DND-41 (cell line): Measurements from ENCODE around the gene NDUFC2.
"Not testable (repeated sequence)": the region's sequence is repeated elsewhere in the genome, so short reads cannot be mapped to it uniquely, and the experiment has no call there.

Experiments used
- ATAC-seq: fragments of 200-7000 bp; cut with Tn5 transposase; 3 replicates; pipeline ENCODE4 v1.9.1; 2021; ENCODE audit warnings: low read depth; ENCODE audit not compliant: insufficient read depth
- DNase-seq: peaks from one replicate; pipeline ENCODE4 v3.0.0-alpha.2; 2020
- H2AFZ ChIP-seq: 2 replicates; pipeline ENCODE4 v1.6.0; 2012; ENCODE audit warnings: low read depth, low read length
- H3K27ac ChIP-seq: 2 replicates; pipeline ENCODE4 v1.5.1; 2012; ENCODE audit warnings: low read length, inconsistent platforms
- H3K27me3 ChIP-seq: fragments of 200-600 bp; sonication (generic); 2 replicates; pipeline ENCODE4 v1.6.0; 2012; ENCODE audit warnings: low read length, mild to moderate bottlenecking, inconsistent platforms; ENCODE audit not compliant: insufficient read depth, poor library complexity
- H3K36me3 ChIP-seq: 2 replicates; pipeline ENCODE4 v1.5.1; 2012; ENCODE audit warnings: low read length, inconsistent platforms; ENCODE audit not compliant: insufficient read depth
- H3K4me1 ChIP-seq: 2 replicates; pipeline ENCODE4 v1.5.1; 2012; ENCODE audit warnings: mild to moderate bottlenecking, low read length; ENCODE audit not compliant: insufficient read depth
- H3K4me2 ChIP-seq: 2 replicates; pipeline ENCODE4 v1.6.0; 2012; ENCODE audit warnings: mild to moderate bottlenecking, moderate library complexity, low read length, inconsistent platforms; ENCODE audit not compliant: insufficient read depth
- H3K4me3 ChIP-seq, 2 experiments: fragments of 200-600 bp in 1 of 2; shearing (Covaris generic) in 1 of 2; 2 replicates each; pipeline ENCODE4 v1.5.1; 2012 to 2016; ENCODE audit warnings: inconsistent platforms in 2 of 2, low read length in 2 of 2, mild to moderate bottlenecking in 2 of 2, low read depth in 1 of 2, moderate library complexity in 1 of 2
- H3K79me2 ChIP-seq: 2 replicates; pipeline ENCODE4 v1.6.0; 2012; ENCODE audit warnings: low read length, inconsistent platforms; ENCODE audit not compliant: insufficient read depth
- H3K9ac ChIP-seq: 2 replicates; pipeline ENCODE4 v1.6.0; 2012; ENCODE audit warnings: low read depth, mild to moderate bottlenecking, inconsistent platforms, low read length, moderate library complexity
- H3K9me3 ChIP-seq: 2 replicates; pipeline ENCODE4 v1.5.1; 2012; ENCODE audit warnings: low read length, moderate library complexity, mild to moderate bottlenecking, inconsistent platforms; ENCODE audit not compliant: insufficient read depth, severe bottlenecking
- H4K20me1 ChIP-seq: 2 replicates; pipeline ENCODE4 v1.6.0; 2012; ENCODE audit warnings: low read length; ENCODE audit not compliant: insufficient read depth
- EZH2 ChIP-seq: IDR thresholded peaks from 3 replicates; pipeline ENCODE4 v1.6.1; 2012; ENCODE audit warnings: borderline replicate concordance, low read depth, mild to moderate bottlenecking, moderate library complexity, low read length, inconsistent platforms; ENCODE audit not compliant: severe bottlenecking
- TF ChIP-seq, protein P1 (sequence below): IDR thresholded peaks from 2 replicates; pipeline ENCODE4 v1.5.1; 2012; ENCODE audit warnings: borderline replicate concordance, low read length, moderate library complexity, mild to moderate bottlenecking; ENCODE audit not compliant: poor library complexity, severe bottlenecking; ENCODE audit errors: extremely low read depth

Gene NDUFC2

GRCh38 chr11:78061088-78061920 is 18.4 kb downstream of the NDUFC2 start:
- no peak overlapping the region for H3K4me3 ChIP-seq
- no peaks in the 10 kb centered on the region for H3K9me3 ChIP-seq
- DNase-seq (no peak), ATAC-seq (no peak)
- no peak overlapping the region for H3K9ac ChIP-seq
- no peaks in the 10 kb centered on the region for H4K20me1 ChIP-seq
- H3K4me1 ChIP-seq: no peaks in the 10 kb centered on the region
- no peak overlapping the region for H3K27ac ChIP-seq
- H3K4me2 ChIP-seq: no peak overlapping the region
- TF ChIP-seq, protein P1, sequence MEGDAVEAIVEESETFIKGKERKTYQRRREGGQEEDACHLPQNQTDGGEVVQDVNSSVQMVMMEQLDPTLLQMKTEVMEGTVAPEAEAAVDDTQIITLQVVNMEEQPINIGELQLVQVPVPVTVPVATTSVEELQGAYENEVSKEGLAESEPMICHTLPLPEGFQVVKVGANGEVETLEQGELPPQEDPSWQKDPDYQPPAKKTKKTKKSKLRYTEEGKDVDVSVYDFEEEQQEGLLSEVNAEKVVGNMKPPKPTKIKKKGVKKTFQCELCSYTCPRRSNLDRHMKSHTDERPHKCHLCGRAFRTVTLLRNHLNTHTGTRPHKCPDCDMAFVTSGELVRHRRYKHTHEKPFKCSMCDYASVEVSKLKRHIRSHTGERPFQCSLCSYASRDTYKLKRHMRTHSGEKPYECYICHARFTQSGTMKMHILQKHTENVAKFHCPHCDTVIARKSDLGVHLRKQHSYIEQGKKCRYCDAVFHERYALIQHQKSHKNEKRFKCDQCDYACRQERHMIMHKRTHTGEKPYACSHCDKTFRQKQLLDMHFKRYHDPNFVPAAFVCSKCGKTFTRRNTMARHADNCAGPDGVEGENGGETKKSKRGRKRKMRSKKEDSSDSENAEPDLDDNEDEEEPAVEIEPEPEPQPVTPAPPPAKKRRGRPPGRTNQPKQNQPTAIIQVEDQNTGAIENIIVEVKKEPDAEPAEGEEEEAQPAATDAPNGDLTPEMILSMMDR: no peak
- TF ChIP-seq EZH2: no peak
- no peaks in the 10 kb centered on the region for H3K27me3 ChIP-seq
- no peaks in the 10 kb centered on the region for H3K36me3 ChIP-seq
- no peak overlapping the region for H2AFZ ChIP-seq
- no peaks in the 10 kb centered on the region for H3K79me2 ChIP-seq

DNA sequence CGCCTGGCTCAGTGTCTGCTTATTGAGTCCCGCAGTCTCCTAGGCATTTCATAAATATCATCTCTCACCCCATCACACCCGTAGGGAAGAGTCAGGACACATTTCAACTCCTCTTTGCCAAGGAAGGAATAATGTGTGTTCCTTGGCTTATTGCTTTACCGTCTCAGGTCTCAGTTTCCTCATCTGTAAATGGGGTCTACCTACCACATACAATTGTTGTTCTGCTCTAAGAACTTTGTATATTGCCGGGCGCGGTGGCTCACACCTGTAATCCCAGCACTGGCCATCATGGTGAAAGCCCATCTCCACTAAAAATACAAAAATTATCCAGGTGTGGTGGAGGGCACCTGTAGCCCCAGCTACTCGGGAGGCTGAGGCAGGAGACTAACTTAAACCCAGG is 19.1 kb downstream of the NDUFC2 start:
- Histone ChIP-seq H3K9ac (no peak overlapping the region), H3K4me3 (no peak overlapping the region), H3K4me2 (no peak overlapping the region), H3K27me3 (no peaks in the 10 kb centered on the region), H3K79me2 (no peaks in the 10 kb centered on the region), H3K9me3 (no peaks in the 10 kb centered on the region), H3K36me3 (no peaks in the 10 kb centered on the region), H3K27ac (no peak overlapping the region), H2AFZ (no peak overlapping the region), H3K4me1 (no peaks in the 10 kb centered on the region), H4K20me1 (no peaks in the 10 kb centered on the region)
- ATAC-seq: no peak
- TF ChIP-seq, protein P1: no peak
- TF ChIP-seq EZH2: no peak
- no peak for DNase-seq

DNA sequence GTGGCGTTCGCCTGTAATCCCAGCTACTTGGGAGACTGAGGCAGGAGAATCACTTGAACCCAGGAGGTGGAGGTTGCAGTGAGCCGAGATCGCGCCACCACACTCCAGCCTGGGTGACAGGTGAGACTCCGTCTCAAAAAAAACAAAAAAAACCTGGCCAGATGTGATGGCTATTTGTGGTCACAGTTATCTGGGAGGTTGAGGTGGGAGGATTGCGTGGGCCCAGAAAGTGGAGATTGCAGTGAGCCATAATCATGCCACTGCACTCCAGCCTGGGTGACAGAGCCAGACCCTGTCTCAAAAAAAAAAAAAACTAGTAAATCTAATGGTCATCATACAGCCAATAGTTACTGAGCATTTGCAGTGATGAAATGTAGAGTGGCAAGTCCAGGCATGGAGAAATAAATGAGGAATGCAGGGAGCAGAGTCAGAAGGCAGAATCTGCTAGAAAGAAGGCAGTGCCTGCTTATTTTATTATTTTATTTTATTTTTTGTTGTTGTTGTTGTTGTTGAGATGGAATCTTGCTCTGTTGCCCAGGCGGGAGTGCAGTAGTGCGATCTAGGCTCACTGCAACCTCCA is 19.8 kb downstream of the NDUFC2 start:
- H2AFZ ChIP-seq, ATAC-seq, H3K79me2 ChIP-seq, H3K9ac ChIP-seq, H3K4me1 ChIP-seq, H3K4me3 ChIP-seq, H4K20me1 ChIP-seq, H3K36me3 ChIP-seq, DNase-seq, H3K27me3 ChIP-seq, H3K9me3 ChIP-seq, H3K4me2 ChIP-seq, H3K27ac ChIP-seq: not testable (repeated sequence)

- no peak overlapping the region for H2AFZ ChIP-seq
- H3K4me3 ChIP-seq: no peak overlapping the region
- ATAC-seq (no peak), DNase-seq (no peak)
- no peak overlapping the region for H3K27ac ChIP-seq
- H3K9me3 ChIP-seq: no peaks in the 10 kb centered on the region
- no peak overlapping the region for H3K4me2 ChIP-seq
- H3K4me1 ChIP-seq: no peaks in the 10 kb centered on the region
- H3K27me3 ChIP-seq: no peaks in the 10 kb centered on the region
- H4K20me1 ChIP-seq: no peaks in the 10 kb centered on the region
- no peaks in the 10 kb centered on the region for H3K36me3 ChIP-seq
- H3K79me2 ChIP-seq: no peaks in the 10 kb centered on the region
- H3K9ac ChIP-seq: no peak overlapping the region
- no peak for TF ChIP-seq EZH2
- TF ChIP-seq, protein P1: no peak
Observed at GRCh38 chr11:78057462-78058055, 22.1 kb downstream of the NDUFC2 start.
